Left renal cortex interstitium (tissue), 4 donors: ENCODE data around the gene PACSIN3. TPM values are rescaled to one million over a fixed set of nuclear protein-coding genes. Genes with fewer than 3 reads are reported as not detected.

Source experiments
- polyA plus RNA-seq, 4 donors: library from polyadenylated mRNA; unstranded; fragments of 120-200 nt; gene quantifications; one replicate each; pipeline ENCODE4 v1.2.1, GENCODE V29; 2013; ENCODE audit not compliant: insufficient read length in 4 of 4

Gene PACSIN3
- polyA plus RNA-seq, 4 donors = 31.9 to 39.7 (median 34.5) TPM

Other genes with a start within 250 kb of the PACSIN3 start
- 10 to 100 TPM; 54.3 to 60.4 (median 57.0) TPM for gene CSTPP1, start 249.7 kb downstream of the PACSIN3 start, polyA plus RNA-seq
- gene ARFGAP2, start 9.6 kb downstream of the PACSIN3 start, polyA plus RNA-seq = 10 to 100 TPM; 79.5 to 95.9 (median 87.1) TPM
- gene DDB2, start 28.5 kb upstream of the PACSIN3 start, polyA plus RNA-seq = 10 to 100 TPM; 20.2 to 29.5 (median 23.6) TPM
- 10 to 100 TPM; 52.2 to 57.9 (median 57.2) TPM for gene ACP2, start 62.4 kb upstream of the PACSIN3 start, polyA plus RNA-seq
- 10 to 100 TPM; 39.5 to 48.7 (median 41.4) TPM for gene NR1H3, start 71.6 kb upstream of the PACSIN3 start, polyA plus RNA-seq
- 10 to 100 TPM; 35.2 to 60.2 (median 46.6) TPM for gene MADD, start 83.7 kb upstream of the PACSIN3 start, polyA plus RNA-seq
- under 1 TPM in 3 of 4 donors, not detected in 1; 0.05 to 0.14 (median 0.08) TPM for gene MYBPC3, start 166.3 kb upstream of the PACSIN3 start, polyA plus RNA-seq
- 1 to 10 TPM; 3.0 to 6.7 (median 4.8) TPM for gene SPI1, start 192.1 kb upstream of the PACSIN3 start, polyA plus RNA-seq
- 10 to 100 TPM; 42.7 to 75.5 (median 65.3) TPM for gene SLC39A13, start 222.2 kb upstream of the PACSIN3 start, polyA plus RNA-seq
- gene PSMC3, start 240.0 kb upstream of the PACSIN3 start, polyA plus RNA-seq = 100 to 1,000 TPM; 126 to 176 (median 155) TPM